SKM-1 treated with dmso at 0.1 percent for 144 hours (cell line): ENCODE data around the gene CD300A.
A peak's percentile ranks its signal among the peaks of the same experiment; 100 is the strongest.
"Not testable (repeated sequence)": the region's sequence is repeated elsewhere in the genome, so short reads cannot be mapped to it uniquely, and the experiment has no call there.

Experiments used
- DNase-seq: peaks from one replicate; lab custom pipeline; 2025; ENCODE audit not compliant: unreplicated experiment; lab: John Stamatoyannopoulos, UW

The CD300A gene

GRCh38 chr17:74478420-74479100, 12.1 kb downstream of the CD300A start:
- peak; percentile 65 for DNase-seq

GRCh38 chr17:74480290-74480689, 13.9 kb downstream of the CD300A start:
- DNase-seq = no peak

GRCh38 chr17:74481621-74482020, 15.2 kb downstream of the CD300A start:
- DNase-seq = no peak

GRCh38 chr17:74484066-74484465, 17.6 kb downstream of the CD300A start:
- no peak for DNase-seq

GRCh38 chr17:74485022-74485743, 18.7 kb downstream of the CD300A start:
- DNase-seq = no peak

- DNase-seq = no peak
Measured at GRCh38 chr17:74485841-74486240, 19.4 kb downstream of the CD300A start.

- not testable (repeated sequence) for DNase-seq
Measured at GRCh38 chr17:74488276-74488675, 21.8 kb downstream of the CD300A start.

DNA sequence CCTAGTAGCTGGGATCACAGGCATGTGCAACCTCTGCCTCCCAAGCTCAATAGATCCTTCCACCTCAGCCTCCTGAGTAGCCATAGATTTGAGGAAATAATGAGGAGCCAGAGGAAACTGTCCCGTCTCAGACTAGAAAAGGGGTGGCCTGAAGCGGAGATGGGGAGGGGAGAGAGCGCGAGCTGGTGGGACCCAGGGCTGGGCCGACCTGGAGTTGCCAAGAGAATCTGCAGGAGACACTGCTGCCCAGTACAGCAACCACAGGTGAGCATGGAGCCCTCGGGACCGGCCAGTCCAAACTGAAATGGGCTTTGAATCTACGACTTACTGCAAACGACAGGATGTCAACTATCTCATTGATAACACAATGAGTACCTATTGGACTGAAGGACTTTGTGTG, 24.3 kb downstream of the CD300A start:
- no peak for DNase-seq

DNA sequence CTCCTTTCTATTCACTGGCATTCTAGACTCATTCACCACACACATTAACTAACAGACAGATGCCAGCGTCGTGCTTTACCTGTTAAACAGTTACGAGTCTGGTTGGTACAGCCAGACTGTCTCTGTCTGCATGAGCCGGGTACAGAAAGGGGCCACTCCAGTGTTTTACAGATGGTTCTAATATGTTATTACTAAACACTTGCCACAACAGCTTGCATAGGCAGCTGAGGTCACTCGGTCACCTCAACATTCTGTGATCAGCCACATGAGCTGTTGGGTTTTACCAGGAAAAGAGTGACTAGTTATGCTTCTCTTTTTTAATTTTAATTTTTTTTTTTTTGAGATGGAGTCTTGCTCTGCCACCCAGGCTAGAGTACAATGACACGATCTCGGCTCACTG, 25.2 kb downstream of the CD300A start:
- no peak for DNase-seq

GRCh38 chr17:74493331-74493833, 26.9 kb downstream of the CD300A start:
- DNase-seq = peak; percentile 48

- no peak for DNase-seq
Measured at GRCh38 chr17:74497471-74497870, 31.0 kb downstream of the CD300A start.

DNA sequence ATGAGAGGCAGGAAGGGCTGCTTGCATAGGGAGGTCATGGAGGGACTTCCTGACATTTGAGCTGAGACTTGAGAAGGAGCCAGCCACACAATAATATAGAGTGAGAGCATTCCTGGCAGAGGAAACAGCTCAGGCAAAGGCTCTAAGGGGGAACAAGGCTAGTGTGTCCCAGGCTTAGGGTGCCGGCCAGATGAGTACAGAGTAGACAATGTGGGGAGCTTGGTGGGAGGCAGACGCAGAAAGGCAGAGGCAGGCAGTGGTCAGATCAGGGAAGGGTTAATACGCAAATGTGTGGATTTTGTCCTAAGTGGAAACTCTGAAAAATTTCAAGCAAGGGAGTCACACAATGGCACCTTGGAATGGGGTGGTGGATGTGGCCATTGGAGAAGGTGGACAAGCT, 33.6 kb downstream of the CD300A start:
- DNase-seq = no peak

GRCh38 chr17:74502861-74503260, 36.4 kb downstream of the CD300A start:
- no peak for DNase-seq

GRCh38 chr17:74503949-74504348, 37.5 kb downstream of the CD300A start:
- not testable (repeated sequence) for DNase-seq

GRCh38 chr17:74508156-74508555, 41.7 kb downstream of the CD300A start:
- DNase-seq = no peak

DNA sequence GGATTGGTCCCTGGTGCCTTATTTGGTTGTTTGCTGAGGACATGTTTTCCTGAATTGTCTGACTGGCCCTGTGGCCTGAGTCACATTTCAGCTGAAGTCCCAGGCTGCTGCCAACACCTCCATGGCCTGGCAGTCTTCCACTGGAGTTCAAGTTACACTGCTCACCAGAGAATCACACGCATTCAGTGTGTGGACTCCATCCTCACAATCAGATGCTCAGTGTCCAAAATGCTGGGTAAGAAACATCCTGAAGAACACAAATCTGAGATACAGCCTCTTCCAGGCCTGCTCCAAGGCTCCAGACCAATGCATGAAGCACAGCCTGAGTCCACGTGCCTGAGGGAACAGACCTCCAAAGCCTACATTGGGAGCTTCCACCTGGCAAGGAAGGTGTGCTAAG, 45.6 kb downstream of the CD300A start:
- no peak for DNase-seq

DNA sequence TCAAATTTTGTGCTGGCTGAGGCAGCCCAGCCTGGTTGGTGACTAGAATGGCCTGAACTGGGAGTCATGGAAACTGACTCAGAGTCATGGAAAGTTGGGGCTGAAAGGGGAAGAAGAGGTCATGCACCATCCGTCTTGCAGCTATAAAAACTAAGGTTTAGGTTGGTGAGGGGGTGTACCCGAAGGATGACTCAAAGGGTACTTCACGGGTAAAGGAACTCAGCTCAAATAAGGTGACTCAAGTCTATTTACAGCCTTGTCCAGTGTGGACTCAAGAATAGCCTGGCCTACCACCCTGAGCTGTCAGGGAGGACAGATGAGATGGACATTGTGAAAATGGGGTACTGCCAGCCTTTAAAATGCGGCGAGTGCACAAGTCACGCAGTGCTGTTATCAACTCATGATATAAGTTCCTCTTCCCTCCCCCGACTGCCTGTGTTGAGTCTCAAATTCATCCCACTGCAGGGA, 46.2 kb downstream of the CD300A start:
- peak; percentile 85 for DNase-seq

GRCh38 chr17:74513987-74514631, 47.7 kb downstream of the CD300A start:
- no peak for DNase-seq

DNA sequence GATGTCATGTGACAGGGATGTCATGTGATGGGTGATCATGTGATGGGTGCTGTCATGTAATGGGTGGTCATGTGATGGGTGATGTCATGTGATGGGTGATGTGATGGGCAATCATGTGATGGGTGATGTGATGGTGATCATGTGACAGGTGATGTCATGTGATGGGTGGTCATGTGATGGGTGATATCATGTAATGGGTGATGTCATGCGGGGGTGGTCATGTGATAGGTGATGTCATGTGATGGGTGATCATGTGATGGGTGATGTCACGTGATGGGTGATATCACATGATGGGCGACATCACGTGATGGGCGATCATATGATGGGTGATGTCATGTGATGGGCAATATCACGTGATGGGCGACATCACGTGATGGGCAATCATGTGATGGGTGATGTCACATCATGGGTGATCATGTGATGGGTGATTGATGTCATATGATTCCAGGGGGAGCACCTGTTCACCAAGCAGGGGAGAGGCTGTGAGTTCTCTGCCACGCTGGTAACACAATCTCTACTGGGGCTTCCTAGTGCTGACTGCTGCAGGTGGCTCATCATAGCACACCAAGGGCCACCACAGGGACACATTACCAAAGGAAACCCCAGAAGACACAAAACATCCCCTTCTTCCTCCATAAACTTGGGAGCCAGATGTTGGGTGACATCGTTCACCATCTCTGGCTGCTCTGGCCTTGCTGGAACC, 48.3 kb downstream of the CD300A start:
- DNase-seq = no peak

DNA sequence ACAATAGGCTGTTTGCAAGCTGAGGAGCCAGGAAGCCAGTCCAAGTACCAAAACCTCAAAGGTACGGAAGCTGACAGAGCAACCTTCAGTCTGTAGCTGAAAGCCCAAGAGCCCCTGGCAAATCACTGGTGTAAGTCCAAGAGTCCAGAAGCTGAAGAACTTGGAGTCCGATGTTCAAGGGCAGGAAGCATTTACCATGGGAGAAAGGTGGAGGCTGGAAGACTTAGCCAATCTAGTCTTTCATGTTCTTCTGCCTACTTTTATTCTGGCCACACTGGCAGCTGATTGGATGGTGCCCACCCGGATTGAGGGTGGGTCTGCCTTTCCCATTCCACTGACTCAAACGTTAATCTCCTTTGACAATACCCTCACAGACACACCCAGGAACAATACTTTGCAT, 49.5 kb downstream of the CD300A start:
- no peak for DNase-seq
